IPS-15b (cell line): ENCODE results near the gene TSPAN11.
"Not testable (repeated sequence)": the region's sequence is repeated elsewhere in the genome, so short reads cannot be mapped to it uniquely, and the experiment has no call there.

ENCODE experiments used
- H3K27me3 ChIP-seq: one replicate; pipeline ENCODE4 v1.6.1; 2013; ENCODE audit warnings: low read length; ENCODE audit not compliant: control insufficient read depth, insufficient read depth
- H3K36me3 ChIP-seq: one replicate; pipeline ENCODE4 v1.6.1; 2013; ENCODE audit warnings: low read length; ENCODE audit not compliant: control insufficient read depth, insufficient read depth
- H3K4me1 ChIP-seq: one replicate; pipeline ENCODE4 v1.6.1; 2013; ENCODE audit warnings: mild to moderate bottlenecking, low read length; ENCODE audit not compliant: control insufficient read depth, insufficient read depth
- H3K4me3 ChIP-seq: one replicate; pipeline ENCODE4 v1.5.1; 2013; ENCODE audit warnings: low read depth, low read length
- H3K9ac ChIP-seq: one replicate; pipeline ENCODE4 v1.6.1; 2013; ENCODE audit warnings: low read depth, mild to moderate bottlenecking, low read length
- H3K9me3 ChIP-seq: one replicate; pipeline ENCODE4 v1.6.1; 2013; ENCODE audit warnings: mild to moderate bottlenecking, low read length; ENCODE audit not compliant: control insufficient read depth, insufficient read depth

Gene TSPAN11

GRCh38 chr12:30926243-30927221 lies at the start of gene TSPAN11:
Gene TSPAN11 (plus strand): TSS chr12:30926748. CDS start chr12:30953992, 27,244 bp downstream.
- Histone ChIP-seq H3K36me3 (no peaks in the 10 kb centered on the region), H3K4me1 (peaks cover 13% of the 10 kb centered on the region), H3K9me3 (no peaks in the 10 kb centered on the region), H3K9ac (peak within 1 kb of the TSS; percentile 54), H3K4me3 (peak within 1 kb of the TSS; percentile 62), H3K27me3 (peaks cover 54% of the 10 kb centered on the region)

DNA sequence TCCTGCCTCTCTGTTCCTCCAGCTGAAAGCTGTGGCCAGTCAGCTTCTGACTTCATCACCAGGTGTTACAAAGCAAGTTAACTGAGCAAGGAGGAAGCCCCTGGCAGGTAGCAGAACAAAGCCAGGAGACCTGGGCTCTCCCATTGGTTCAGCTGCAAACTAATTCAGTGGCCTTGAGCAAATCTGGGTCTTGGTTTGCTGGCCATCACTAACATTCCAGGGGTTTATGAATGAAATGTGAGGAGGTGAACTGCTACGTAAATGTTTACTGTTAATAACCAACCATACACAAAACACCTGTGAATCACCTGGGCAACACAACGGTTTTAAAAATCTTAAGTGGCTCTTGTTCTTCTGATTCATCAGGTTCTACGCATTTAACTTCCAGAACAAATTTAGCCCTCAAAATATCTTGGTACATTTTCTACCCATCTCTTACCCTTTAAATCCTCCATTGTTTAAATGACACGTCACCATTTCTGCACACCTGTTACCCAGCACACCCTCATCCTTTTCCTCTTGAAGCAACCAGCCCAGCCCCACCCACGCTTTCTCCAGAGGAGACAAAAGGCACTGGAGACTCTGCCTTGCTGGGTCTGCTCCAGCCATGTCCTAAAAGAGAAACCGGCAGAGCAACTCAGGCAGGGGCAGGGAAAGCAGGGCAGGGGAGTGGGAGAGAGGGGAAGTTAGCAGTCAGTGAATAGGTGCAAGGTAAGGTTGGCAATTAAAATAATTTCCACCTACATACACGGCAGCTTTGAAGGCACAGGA lies 49.3 kb upstream of the TSPAN11 start:
- no peaks in the 10 kb centered on the region for H3K27me3 ChIP-seq
- H3K4me1 ChIP-seq = no peaks in the 10 kb centered on the region
- H3K4me3 ChIP-seq = no peak overlapping the region
- no peak overlapping the region for H3K9ac ChIP-seq
- no peaks in the 10 kb centered on the region for H3K36me3 ChIP-seq
- H3K9me3 ChIP-seq = no peaks in the 10 kb centered on the region

GRCh38 chr12:30878024-30878423 lies 48.5 kb upstream of the TSPAN11 start:
- Histone ChIP-seq H3K27me3 (no peaks in the 10 kb centered on the region), H3K4me1 (no peaks in the 10 kb centered on the region), H3K4me3 (no peak overlapping the region), H3K9ac (no peak overlapping the region), H3K9me3 (no peaks in the 10 kb centered on the region), H3K36me3 (no peaks in the 10 kb centered on the region)

- H3K9me3 ChIP-seq = no peaks in the 10 kb centered on the region
- no peak overlapping the region for H3K9ac ChIP-seq
- no peak overlapping the region for H3K4me3 ChIP-seq
- H3K36me3 ChIP-seq = no peaks in the 10 kb centered on the region
- no peaks in the 10 kb centered on the region for H3K27me3 ChIP-seq
- H3K4me1 ChIP-seq = no peaks in the 10 kb centered on the region
These were observed 46.5 kb upstream of the TSPAN11 start for GRCh38 chr12:30880061-30880460.

- H3K4me3 ChIP-seq = no peak overlapping the region
- H3K9me3 ChIP-seq = no peaks in the 10 kb centered on the region
- no peaks in the 10 kb centered on the region for H3K27me3 ChIP-seq
- H3K9ac ChIP-seq = no peak overlapping the region
- no peaks in the 10 kb centered on the region for H3K4me1 ChIP-seq
- no peaks in the 10 kb centered on the region for H3K36me3 ChIP-seq
These were observed 45.7 kb upstream of the TSPAN11 start for GRCh38 chr12:30880813-30881212.

- Histone ChIP-seq H3K9me3 (no peaks in the 10 kb centered on the region), H3K36me3 (no peaks in the 10 kb centered on the region), H3K9ac (no peak overlapping the region), H3K27me3 (no peaks in the 10 kb centered on the region), H3K4me1 (no peaks in the 10 kb centered on the region), H3K4me3 (no peak overlapping the region)
These were observed 43.8 kb upstream of the TSPAN11 start for GRCh38 chr12:30882706-30883105.

GRCh38 chr12:30884799-30885198 lies 41.7 kb upstream of the TSPAN11 start:
- Histone ChIP-seq H3K9ac (no peak overlapping the region), H3K9me3 (no peaks in the 10 kb centered on the region), H3K4me3 (no peak overlapping the region), H3K27me3 (no peaks in the 10 kb centered on the region), H3K4me1 (no peaks in the 10 kb centered on the region), H3K36me3 (no peaks in the 10 kb centered on the region)

DNA sequence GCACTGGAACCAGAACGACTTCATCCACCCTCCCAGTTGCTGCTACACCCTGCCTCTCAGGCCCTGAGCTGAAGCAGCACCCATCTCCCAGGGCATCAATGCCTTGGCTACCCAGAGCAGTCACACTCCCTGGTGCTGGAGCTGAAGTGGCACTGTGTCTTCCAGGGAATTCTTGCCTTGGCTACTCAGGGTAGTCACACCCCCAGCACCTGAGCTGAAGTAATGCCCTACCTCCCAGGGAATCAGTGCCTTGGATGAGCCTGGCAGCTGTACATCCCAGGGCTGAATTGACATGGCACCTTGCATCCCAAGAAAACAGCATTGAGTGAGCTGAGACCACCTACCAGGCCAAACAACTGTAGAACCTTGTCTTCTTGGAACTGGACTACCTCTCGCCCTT lies 41.2 kb upstream of the TSPAN11 start:
- no peak overlapping the region for H3K9ac ChIP-seq
- H3K4me3 ChIP-seq = no peak overlapping the region
- no peaks in the 10 kb centered on the region for H3K27me3 ChIP-seq
- H3K36me3 ChIP-seq = no peaks in the 10 kb centered on the region
- no peaks in the 10 kb centered on the region for H3K9me3 ChIP-seq
- H3K4me1 ChIP-seq = no peaks in the 10 kb centered on the region

DNA sequence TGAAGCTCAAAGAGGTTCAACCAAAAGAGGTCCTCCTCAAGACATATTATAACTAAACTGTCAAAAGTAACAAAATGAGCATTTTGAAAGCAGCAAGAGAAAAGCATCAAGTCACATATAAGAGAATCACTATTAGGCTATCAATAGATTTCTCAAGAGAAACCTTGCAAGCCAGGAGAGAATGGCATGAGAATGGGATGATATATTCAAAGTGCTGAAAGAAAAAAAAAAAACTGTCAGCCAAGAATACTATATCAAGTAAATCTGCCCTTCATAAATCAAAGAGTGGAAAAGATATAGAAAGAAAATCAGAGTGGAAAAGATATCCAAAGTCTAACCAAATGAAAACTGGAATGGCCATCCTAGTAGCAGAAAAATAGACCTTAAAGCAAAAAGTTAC lies 39.3 kb upstream of the TSPAN11 start:
- no peaks in the 10 kb centered on the region for H3K9me3 ChIP-seq
- H3K9ac ChIP-seq = no peak overlapping the region
- H3K4me1 ChIP-seq = no peaks in the 10 kb centered on the region
- no peak overlapping the region for H3K4me3 ChIP-seq
- H3K27me3 ChIP-seq = no peaks in the 10 kb centered on the region
- no peaks in the 10 kb centered on the region for H3K36me3 ChIP-seq

- Histone ChIP-seq H3K9ac (no peak overlapping the region), H3K9me3 (no peaks in the 10 kb centered on the region), H3K36me3 (no peaks in the 10 kb centered on the region), H3K4me1 (no peaks in the 10 kb centered on the region), H3K4me3 (no peak overlapping the region), H3K27me3 (no peaks in the 10 kb centered on the region)
These were observed 38.3 kb upstream of the TSPAN11 start for GRCh38 chr12:30888241-30888640.

- not testable (repeated sequence) for H3K9me3 ChIP-seq, H3K36me3 ChIP-seq, H3K4me1 ChIP-seq, H3K9ac ChIP-seq, H3K27me3 ChIP-seq, H3K4me3 ChIP-seq
These were observed 32.0 kb upstream of the TSPAN11 start for GRCh38 chr12:30894531-30894930.

DNA sequence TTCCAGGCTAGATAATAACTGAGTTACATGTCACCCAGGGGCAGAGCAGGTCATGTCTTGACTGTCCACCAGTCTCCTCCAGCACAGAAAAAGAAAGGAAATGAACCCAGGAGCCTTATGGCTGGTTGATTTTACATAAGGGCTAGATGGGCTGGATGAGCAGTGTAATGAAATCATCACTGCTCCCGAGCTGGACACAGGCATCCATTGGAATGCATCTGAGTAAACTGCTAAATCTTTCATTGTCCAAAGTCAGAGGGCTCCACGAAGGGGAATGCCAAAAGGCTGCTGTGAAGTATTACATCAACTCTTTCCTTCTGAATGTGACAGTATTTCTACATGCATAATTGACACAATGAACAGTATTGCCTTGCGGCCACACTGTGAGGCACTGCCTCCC lies 30.1 kb upstream of the TSPAN11 start:
- no peaks in the 10 kb centered on the region for H3K4me1 ChIP-seq
- no peaks in the 10 kb centered on the region for H3K27me3 ChIP-seq
- H3K36me3 ChIP-seq = no peaks in the 10 kb centered on the region
- no peak overlapping the region for H3K9ac ChIP-seq
- H3K9me3 ChIP-seq = no peaks in the 10 kb centered on the region
- no peak overlapping the region for H3K4me3 ChIP-seq
